HG03575 (cell line): ENCODE data around the gene BBX.

Experiments
- ATAC-seq: cut with Tn5 transposase; IDR thresholded peaks from one replicate; pipeline ENCODE4 v1.9.1; 2021; ENCODE audit not compliant: unreplicated experiment, insufficient number of reproducible peaks, low FRiP score; ENCODE audit errors: extremely low read depth

Gene BBX

DNA sequence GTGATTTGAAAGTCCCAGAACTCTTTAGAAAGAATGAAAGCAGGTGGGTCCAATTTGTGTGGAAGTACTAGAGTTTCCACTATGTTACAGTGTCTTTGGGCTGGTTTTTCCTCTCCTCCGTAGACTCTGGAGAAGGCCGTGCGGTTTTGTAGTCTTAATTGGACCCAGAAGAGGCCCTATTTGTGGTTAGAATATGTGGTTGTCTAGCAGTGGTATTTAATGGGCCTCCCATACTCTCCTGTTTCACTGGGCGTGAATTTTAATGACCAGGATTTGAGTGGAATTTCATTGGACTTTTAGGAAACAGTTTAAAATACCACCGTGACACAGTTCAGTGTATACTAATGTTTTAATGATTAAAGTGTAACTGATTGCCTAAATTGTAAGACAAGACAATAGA, 182.3 kb downstream of the BBX start:
- ATAC-seq, result no peak

DNA sequence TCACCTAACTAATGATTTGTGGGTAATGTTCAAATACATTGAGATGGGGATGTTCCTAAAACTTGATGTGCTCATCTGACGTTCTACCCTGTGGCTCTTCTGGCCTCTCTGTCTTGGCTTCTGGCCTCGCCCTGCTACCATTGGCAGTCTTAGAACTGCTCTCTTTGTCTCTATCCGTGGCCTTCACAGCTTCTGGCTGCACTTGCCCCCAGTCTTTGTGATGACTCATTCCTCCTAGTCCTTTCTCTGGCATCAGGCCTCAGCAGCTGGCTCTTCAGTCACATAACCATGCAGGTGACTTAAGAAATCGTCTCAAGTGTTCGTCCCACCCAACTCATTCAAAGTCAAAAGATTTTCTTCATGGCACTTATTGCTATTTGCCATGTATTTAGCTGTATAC, 188.1 kb downstream of the BBX start:
- ATAC-seq, result no peak

DNA sequence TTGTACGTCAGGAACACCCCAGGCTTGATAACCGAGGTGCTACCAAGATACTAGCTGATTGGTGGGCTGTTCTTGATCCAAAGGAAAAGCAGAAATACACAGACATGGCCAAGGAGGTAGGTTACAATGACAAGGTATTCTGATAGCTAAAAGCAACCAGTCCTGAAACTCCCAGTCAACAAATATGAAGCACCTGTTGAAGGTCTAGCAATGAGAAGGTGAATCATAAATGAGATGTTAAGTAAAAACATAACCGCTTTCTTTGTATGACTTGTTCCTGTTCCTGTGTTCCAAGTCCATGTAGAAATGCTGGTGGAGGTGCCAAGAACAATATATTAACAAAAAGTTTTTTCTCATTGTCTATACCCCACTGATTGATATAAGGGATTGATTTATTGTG, 194.0 kb downstream of the BBX start:
- no peak for ATAC-seq

DNA sequence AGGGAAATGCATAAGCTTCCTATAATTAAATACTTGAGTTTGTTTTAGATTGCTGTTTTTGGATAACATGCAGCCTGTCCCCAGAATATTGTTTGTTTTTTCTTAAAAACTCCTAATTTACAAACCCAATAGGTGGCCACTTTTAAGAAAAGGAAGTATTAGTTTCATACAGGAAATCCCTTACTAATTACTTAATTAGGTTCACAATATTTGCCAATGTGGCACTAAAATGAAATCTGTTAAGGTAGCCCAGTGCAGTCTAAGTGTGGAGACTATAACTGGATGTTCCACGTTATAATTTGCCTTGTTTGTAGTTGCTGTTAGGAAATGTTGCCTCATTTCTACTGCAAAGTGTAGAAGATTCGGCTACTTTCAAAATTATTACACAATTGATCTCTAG, 195.8 kb downstream of the BBX start:
- no peak for ATAC-seq

DNA sequence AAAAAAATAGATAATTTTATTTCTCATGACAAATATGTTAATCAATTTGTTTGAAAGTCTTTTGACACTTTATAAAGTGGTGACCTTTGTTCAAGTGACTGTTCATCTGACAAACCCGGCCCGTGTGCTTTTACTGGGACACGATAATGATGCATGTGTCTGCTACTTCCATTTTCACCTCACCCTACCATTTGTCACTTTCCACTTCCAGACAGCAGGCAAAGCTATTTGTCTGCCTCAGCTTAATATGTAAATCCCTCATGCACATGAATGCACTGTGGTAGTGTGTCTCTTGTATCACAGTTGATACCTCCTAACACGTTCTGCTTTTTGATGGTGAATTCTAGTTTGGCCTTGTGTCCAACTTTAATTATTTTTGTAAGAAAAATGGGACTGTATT, 204.3 kb downstream of the BBX start:
- ATAC-seq, result no peak

DNA sequence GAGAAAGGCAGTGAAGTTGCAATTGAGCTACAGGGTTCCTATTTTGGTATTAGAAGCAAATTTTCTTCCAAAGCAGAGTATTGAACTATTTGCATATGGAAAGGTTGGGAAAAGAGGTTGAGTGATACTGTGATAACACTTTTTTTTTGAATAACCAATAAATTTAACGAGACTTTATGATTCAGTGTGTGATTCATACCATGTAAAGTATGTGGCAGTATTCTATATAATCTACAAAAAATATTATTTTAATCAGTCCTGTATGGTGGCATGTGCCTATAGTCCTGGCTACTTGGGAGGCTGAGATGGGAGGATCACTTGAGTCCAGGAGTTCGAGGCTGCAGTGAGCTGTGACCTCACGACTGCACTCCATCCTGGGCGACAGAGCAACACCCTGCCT, 206.9 kb downstream of the BBX start:
- no peak for ATAC-seq

DNA sequence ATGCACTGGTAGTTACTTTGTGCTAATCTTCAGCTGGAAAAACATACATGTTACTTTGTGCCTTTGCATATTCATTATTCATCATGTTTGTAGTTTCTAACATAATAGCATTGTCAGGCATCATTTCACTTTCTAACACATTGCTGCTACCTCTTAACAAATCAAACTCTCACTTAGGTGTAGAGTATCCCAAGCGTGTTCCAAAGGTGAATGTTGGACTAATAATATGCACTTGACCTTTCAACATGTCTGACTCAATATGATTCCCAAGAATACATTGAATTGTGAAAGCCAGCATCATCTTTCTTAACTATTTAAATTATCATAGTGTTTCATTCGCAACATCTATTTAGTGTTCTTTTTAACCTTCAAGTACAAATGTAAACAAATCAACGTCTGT, 211.6 kb downstream of the BBX start:
- no peak for ATAC-seq

DNA sequence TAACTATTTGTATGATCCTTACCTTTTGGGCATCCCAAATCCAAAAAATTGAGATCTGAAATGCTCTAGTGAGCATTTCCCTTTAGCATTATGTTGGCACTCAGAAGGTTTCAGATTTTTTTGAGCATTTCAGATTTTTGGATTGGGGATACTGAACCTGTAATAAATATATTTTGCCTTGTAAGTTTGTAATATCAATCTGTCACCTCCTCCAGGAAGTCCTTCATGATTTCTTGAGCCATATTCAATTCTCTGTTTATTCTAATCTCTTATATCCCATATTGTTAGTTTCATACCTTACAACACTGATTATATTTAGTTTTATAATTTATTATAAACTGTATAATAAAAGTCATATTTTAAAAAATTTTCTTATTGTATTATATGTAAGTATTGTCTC, 215.2 kb downstream of the BBX start:
- ATAC-seq, result no peak

DNA sequence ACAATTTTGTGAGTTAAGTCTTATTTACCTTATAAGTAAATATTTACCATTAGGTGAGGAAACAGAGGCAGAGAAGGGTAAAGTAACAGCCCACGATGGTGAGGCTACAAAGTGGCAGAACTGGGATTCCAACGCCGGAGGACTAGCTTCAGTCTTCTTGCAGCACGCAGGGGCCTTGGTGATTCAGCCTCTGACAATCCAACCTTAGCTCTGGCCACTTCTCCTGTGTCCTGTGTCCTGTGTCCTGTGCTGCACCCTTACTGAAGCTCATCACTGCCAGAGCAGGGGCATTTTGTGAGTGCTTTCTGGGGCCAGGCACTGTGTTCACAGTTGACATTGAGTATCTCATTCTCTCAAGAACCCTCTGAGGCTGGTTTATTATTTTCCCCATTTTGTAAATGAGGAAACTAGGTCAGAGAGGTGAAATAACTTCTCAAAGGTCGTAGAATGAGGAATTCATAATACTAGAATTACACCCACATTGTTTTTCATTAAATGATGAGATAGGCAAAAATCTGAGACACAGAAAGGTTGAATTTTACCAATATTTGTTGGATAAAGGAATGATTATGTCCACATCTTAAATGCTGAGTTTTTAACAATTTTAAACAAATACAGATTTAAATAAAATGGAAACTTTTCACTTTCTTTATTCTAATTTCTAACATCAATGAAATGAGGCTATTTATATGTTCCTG, 215.9 kb downstream of the BBX start:
- no peak for ATAC-seq

DNA sequence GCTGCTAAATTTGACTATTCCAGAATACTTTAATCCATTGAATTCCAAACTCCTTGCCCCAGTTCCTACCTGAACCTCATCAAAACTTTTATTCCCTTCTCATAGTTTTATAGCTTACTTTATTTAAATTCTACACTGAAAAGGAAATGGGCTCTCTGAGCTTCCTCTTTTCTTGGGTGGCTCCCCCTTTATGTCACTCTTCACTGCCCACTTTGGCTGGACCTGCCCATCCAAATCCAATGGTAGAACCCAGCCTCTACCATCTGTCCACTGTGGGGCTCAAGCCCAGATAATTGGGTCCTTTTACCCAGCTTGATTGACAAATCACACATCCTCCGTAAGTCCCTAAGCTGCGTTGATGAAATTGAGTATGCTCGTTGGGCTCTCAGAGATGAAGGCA, 216.5 kb downstream of the BBX start:
- ATAC-seq, result no peak

DNA sequence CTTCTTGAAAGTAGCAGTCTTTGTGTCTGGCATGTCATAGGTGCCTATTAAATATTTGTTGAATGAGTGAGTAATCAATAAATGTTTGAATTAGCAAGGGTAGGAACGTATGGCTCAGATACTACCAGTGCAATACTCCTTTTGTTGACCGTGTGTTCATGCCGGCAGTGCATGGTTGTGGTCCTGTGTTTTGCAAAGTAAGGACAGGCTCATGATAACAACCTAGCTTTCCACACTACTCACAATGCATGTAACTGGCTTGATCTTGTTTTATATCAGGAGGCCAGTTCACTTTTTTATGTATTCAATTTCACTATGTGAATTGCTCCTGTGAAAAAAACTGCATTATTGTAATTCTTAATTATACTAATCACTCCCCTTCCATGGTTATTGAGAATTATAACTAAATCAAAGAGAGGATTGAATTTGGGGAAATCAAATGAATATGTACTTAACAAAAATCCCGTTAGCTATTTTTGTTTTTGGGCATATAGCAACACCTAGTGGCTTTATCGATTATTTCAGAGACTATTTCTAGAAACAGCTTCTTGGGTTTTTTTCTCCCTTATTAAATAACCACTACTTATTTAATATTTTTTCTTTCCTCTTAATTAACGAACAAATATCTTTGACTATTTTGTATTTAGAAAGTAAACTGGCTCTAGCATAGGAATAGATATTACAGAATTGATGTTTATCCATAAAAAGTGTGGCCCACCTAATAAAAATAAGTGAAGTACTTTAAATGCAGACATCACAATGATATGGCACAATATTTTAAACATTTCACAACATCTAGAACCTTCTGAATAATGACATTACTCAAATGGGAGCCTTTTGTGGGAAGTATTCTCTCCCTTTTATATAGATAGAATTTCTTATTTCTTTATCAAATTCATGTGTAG, 218.5 kb downstream of the BBX start:
- ATAC-seq, result no peak

DNA sequence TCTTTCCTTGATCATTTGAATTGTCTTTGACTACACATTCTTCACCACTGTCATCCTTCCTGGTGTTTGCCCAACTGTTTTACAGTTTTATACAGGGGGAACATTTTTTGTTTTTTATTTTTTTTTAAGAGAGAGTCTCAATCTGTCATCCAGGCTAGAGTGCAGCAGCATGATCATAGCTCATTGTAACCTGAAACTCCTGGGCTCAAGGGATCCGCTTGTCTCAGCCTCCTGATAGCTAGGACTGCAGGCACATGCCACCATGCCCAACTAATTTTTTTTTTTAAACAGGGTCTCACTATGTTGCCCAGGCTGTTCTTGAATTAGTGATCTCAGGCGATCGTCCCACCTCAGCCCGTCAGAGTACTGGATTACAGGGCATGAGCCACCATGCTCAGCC, 222.6 kb downstream of the BBX start:
- ATAC-seq, result no peak

DNA sequence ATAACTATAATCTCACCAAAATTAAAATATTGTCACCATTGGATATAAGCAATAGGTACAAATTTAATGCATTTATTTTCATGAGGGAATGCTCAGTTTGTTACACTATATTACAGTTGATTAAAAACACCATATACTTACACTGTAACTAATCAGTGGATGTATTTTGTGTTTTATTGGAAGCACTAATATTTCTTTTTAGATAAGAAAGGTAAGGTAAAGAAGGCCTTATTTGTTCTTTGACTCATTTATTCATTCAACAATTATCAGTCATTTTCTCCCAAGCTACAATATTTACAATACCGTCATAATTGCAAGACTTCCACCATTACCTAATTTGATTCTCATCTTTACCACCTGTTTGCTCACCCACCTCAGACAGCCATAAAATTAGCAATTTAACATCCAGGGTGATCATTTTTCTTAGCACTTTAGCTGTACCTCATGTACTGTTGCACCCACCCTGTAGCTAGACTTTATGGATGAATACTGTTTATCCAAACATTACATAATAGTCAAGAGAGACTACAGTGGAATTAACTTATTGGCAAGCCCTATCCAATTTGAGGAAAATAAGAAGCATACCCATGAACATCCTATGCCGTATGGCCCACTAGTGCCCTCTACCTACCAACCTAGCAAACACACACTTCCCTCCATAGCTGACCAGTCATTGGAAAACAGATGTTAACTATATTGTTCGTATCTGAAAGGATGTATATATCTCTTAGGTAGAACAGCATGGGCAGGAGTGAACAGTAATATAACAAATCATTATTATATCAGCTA, 229.6 kb downstream of the BBX start:
- ATAC-seq, result no peak

DNA sequence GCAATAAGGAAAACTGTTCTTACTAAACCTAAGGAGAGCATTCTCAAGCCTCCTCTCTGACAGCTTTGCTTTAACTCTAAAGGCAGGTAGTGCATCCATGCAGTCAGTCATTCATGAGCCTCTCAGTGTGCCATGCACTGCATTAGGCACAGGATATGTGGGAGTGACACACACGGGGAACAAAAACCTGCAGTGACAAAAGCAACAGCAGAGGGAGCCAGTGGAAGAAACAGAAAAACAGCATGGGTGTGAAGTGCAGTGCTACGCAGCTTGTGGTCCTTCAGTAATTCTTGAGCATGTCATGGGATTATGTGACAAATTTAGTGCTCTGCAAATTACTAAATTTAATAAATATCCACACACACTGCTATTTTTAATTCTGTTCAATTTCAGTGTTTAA, 230.7 kb downstream of the BBX start:
- no peak for ATAC-seq

DNA sequence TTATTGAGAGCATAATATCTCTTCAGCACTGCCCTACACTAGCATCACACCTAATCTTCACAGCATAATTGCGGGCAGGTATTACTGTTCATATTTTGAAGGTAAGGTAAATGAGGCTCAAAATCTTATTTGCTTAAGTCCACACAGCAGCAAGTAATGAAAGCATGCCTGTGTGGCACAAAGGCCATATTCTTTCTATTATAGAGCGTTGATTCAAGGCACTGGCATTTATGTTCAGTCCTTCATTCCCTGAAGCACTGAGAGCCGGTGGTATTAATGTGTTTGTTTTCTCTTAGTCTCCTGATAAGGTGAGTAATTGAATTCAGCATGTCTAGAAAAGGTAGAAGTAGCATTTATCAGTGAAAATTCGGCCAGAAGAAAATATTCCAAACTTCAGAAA, 231.2 kb downstream of the BBX start:
- no peak for ATAC-seq

DNA sequence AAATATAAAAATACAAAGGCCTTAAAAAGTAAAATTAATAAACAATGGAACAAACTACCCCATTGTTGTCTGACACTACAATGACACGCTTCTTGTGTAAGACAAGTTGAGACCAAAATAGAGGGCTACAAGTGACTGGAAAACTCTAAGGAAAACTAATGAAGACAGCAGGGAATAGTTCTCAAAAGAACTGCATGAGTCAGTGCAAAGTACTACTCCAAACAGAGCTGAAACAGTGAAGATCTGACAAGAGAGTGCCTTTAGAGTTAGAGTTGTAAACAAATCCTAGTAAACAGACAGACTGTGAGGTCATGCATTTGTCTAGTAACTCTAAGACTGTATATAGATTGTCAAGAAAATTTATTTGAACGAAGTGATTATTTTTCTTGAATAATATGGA, 233.9 kb downstream of the BBX start:
- no peak for ATAC-seq

DNA sequence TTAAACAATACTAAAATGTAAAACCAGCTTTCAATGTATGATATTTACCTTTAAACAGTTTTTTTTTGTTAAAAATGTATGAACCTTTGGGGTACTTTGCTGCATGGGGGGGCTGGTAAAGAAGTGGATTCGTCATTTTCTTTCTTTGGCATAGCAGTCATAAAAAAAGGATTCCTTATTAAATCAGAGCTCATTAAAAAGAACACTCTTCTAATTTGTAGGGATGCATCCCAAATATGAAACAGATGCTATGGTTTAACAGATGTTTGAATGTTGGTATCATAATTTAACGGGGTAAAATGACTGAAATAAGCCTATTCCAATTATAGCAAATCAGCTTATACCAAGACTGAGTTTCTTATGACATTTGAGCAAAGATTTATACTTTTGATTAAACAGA, 234.4 kb downstream of the BBX start:
- no peak for ATAC-seq

DNA sequence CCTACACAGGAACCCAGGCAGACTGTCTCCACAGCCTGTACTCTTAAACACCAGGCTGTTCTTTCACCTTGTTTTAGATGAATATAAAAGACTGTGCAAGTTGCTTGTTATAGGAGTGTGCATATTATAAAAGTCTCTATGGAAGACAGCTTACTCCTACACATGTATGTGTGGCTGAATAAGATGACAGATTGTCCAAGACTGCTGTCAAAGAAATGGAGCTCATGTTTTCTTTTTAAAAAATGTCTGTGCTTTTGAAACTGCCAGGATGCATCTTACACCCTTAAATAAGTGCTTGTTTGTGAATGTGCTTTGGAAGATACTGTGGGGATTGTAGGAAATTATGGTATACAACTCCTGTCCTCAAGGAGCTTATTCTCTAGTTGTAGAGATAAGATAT, 237.4 kb downstream of the BBX start:
- ATAC-seq, result no peak

DNA sequence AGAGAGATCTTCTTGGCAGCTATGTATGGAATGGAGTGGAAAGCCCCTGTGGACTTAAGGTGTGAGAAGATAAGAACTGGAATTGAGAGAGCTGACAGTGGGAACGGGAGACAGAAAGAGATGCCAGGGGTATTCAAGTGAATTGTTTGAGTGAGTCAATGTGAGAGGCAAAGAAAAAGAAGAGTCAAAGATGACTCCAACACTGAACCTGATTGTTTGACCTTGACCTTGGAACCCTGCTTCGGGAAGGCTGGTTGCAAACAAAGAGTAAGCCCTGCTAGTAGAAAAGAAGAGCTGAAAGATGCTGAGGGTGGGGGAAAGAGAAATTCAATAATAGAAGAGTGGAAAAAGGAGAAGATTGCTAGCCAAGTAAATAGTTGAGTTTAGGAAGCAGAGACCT, 238.6 kb downstream of the BBX start:
- no peak for ATAC-seq

DNA sequence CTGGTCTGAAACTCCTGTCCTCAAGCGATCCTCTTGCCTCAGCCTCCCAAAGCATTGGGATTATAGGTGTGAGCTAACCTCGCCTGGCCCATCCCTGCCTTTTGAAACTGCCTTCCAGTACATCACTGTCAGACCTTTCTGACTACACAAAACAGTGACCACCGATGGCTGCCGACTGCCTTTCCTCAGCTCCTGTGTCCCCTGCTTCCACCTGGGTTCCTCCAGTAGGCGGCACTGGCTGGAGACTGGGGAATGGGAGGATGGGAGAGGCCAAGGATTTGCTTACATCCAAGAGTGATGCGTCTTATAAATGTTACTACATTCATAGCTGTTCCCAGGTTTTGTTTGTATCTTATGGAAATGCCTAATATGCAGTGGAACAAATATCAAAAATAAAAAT, 242.8 kb downstream of the BBX start:
- ATAC-seq, result no peak
